Fibroblast of lung (primary cell): ENCODE data around the gene UBE2J2.

Source experiments
- CTCF ChIP-seq, 2 donors: IDR thresholded peaks in 1 of 2; conservative IDR thresholded peaks in 1 of 2; 1 replicate in 1 of 2; 2 replicates in 1 of 2; pipeline ENCODE4 v1.5.1; 2011 to 2012; ENCODE audit warnings: low read length in 2 of 2, control low read depth in 1 of 2, inconsistent platforms in 1 of 2, low read depth in 1 of 2, mild to moderate bottlenecking in 1 of 2
- EZH2 ChIP-seq: IDR thresholded peaks from 2 replicates; pipeline ENCODE4 v1.5.1; 2012; ENCODE audit warnings: low read length, control low read depth, mild to moderate bottlenecking; ENCODE audit errors: missing control alignments

- TF ChIP-seq CTCF (conservative IDR thresholded peaks at IDR 0.05 in 1 of 2, IDR thresholded peaks at IDR 0.05 in 1 of 2; ENCODE audit: low read depth in 1 of 2, low read length in 2 of 2) (no peak), EZH2 (no peak)
Measured at GRCh38 chr1:1206966-1207531, 66.6 kb downstream of the UBE2J2 start.
